Activated CD8-positive, alpha-beta memory T cell treated with anti-CD3 and anti-CD28 coated beads for 36 hours (primary cell): ENCODE results near the gene HPS1. TPM values are rescaled to one million over a fixed set of nuclear protein-coding genes. Genes with fewer than 3 reads are reported as not detected.
"Not testable (repeated sequence)": the region's sequence is repeated elsewhere in the genome, so short reads cannot be mapped to it uniquely, and the experiment has no call there.

Experiments used
- CTCF ChIA-PET: fragments of 350-600 bp; sonication (Branson Sonifier 250); formaldehyde crosslinking; loops from one replicate; lab custom pipeline; 2021; ENCODE audit warnings: antibody characterized with exemption; lab: Charles Lee
- POLR2A ChIA-PET: fragments of 350-600 bp; sonication (Branson Sonifier 250); formaldehyde crosslinking; loops from one replicate; lab custom pipeline; 2021; ENCODE audit warnings: antibody characterized with exemption; lab: Charles Lee
- total RNA-seq, 2 experiments: library from RNA; stranded (reverse); gene quantifications; one replicate each; pipeline ENCODE4 v1.2.3, GENCODE V29; 2021

The HPS1 gene
- total RNA-seq, 2 experiments from 2014 or later = 47.5 to 47.8 TPM

GRCh38 chr10:98402931-98403718 lies 43.6 kb downstream of the HPS1 start:
- CTCF ChIA-PET = no interaction called here
- POLR2A ChIA-PET = no interaction called here

- ChIA-PET POLR2A (no interaction called here), CTCF (no interaction called here)
Measured at GRCh38 chr10:98402478-98402877, 44.3 kb downstream of the HPS1 start.

GRCh38 chr10:98400482-98400881 lies 46.3 kb downstream of the HPS1 start:
- POLR2A ChIA-PET = no interaction called here
- CTCF ChIA-PET = no interaction called here

GRCh38 chr10:98399784-98400183 lies 47.0 kb downstream of the HPS1 start:
- CTCF ChIA-PET = no interaction called here

GRCh38 chr10:98397089-98397600 lies 49.6 kb downstream of the HPS1 start:
- CTCF ChIA-PET = interaction anchor here (1.5 kb wide), 1 partner anchor 10 kb away, joined by 3 read pairs; no protein-coding TSS in a partner anchor
- POLR2A ChIA-PET = no interaction called here

More at GRCh38 chr10:98399784-98400183, 47.0 kb downstream of the HPS1 start:
- POLR2A ChIA-PET = no interaction called here

GRCh38 chr10:98396096-98397063 lies 50.4 kb downstream of the HPS1 start:
- CTCF ChIA-PET = interaction anchor here (1.3 to 1.5 kb wide), 2 partner anchors 9 to 30 kb away, joined by 3 read pairs; no protein-coding TSS in a partner anchor
- POLR2A ChIA-PET = no interaction called here

- POLR2A ChIA-PET = no interaction called here
- CTCF ChIA-PET = interaction anchor here (1.1 kb wide), 1 partner anchor 55 kb away, joined by 3 read pairs; no protein-coding TSS in a partner anchor
Measured at GRCh38 chr10:98394851-98395440, 51.8 kb downstream of the HPS1 start.

GRCh38 chr10:98391578-98391991 lies 55.1 kb downstream of the HPS1 start:
- POLR2A ChIA-PET = no interaction called here
- CTCF ChIA-PET = no interaction called here

- ChIA-PET CTCF (no interaction called here), POLR2A (no interaction called here)
Measured at GRCh38 chr10:98391065-98391464, 55.7 kb downstream of the HPS1 start.

GRCh38 chr10:98390406-98390805 lies 56.3 kb downstream of the HPS1 start:
- ChIA-PET POLR2A (no interaction called here), CTCF (no interaction called here)

- CTCF ChIA-PET = no interaction called here
- POLR2A ChIA-PET = no interaction called here
Measured at GRCh38 chr10:98389398-98389797, 57.3 kb downstream of the HPS1 start.

- POLR2A ChIA-PET = no interaction called here
- CTCF ChIA-PET = interaction anchor here (1.5 kb wide), 1 partner anchor 8 kb away, joined by 3 read pairs; no protein-coding TSS in a partner anchor
Measured at GRCh38 chr10:98388101-98388655, 58.6 kb downstream of the HPS1 start.

GRCh38 chr10:98384531-98385133 lies 62.1 kb downstream of the HPS1 start:
- POLR2A ChIA-PET = no interaction called here
- CTCF ChIA-PET = no interaction called here

GRCh38 chr10:98383869-98384268 lies 62.9 kb downstream of the HPS1 start:
- CTCF ChIA-PET = no interaction called here
- POLR2A ChIA-PET = no interaction called here

- CTCF ChIA-PET, POLR2A ChIA-PET: not testable (repeated sequence)
Measured at GRCh38 chr10:98383134-98383667, 63.5 kb downstream of the HPS1 start.

- CTCF ChIA-PET = no interaction called here
- POLR2A ChIA-PET = no interaction called here
Measured at GRCh38 chr10:98382691-98383101, 64.0 kb downstream of the HPS1 start.

- POLR2A ChIA-PET = interaction anchor here (0.7 kb wide), 1 partner anchor 1188 kb away, joined by 7 read pairs; no protein-coding TSS in a partner anchor
- CTCF ChIA-PET = no interaction called here
Measured at GRCh38 chr10:98380493-98381339, 66.0 kb downstream of the HPS1 start.

- POLR2A ChIA-PET = no interaction called here
- CTCF ChIA-PET = no interaction called here
Measured at GRCh38 chr10:98378722-98379121, 68.0 kb downstream of the HPS1 start.
